Neural progenitor cell (in vitro differentiated cells): ENCODE results near the gene MYCBP. TPM values are rescaled to one million over a fixed set of nuclear protein-coding genes. Genes with fewer than 3 reads are reported as not detected.

Source experiments
- DNase-seq: peaks from one replicate; pipeline ENCODE4 v3.0.0-alpha.2; 2016; ENCODE audit warnings: low spot score
- H2AFZ ChIP-seq: fragments of 200-600 bp; sonication (generic); replicated peaks from 2 replicates; pipeline ENCODE4 v1.6.1; 2016; ENCODE audit warnings: antibody characterized with exemption
- H3F3A ChIP-seq: fragments of 200-600 bp; sonication (generic); 2 replicates; pipeline ENCODE4 v1.6.1; 2016; ENCODE audit warnings: antibody characterized with exemption, low read depth
- H3K27ac ChIP-seq: fragments of 200-600 bp; sonication (generic); 2 replicates; pipeline ENCODE4 v1.5.1; 2016; ENCODE audit warnings: mild to moderate bottlenecking
- H3K27me3 ChIP-seq: fragments of 200-600 bp; sonication (generic); 2 replicates; pipeline ENCODE4 v1.6.1; 2016; ENCODE audit warnings: mild to moderate bottlenecking, moderate library complexity
- H3K36me3 ChIP-seq: fragments of 200-600 bp; sonication (generic); 2 replicates; pipeline ENCODE4 v1.5.1; 2016
- H3K4me1 ChIP-seq: fragments of 200-600 bp; sonication (generic); 2 replicates; pipeline ENCODE4 v1.6.1; 2016; ENCODE audit warnings: mixed run types
- H3K4me2 ChIP-seq: fragments of 200-600 bp; sonication (generic); 2 replicates; pipeline ENCODE4 v1.6.1; 2016
- H3K4me3 ChIP-seq: fragments of 200-600 bp; sonication (generic); 2 replicates; pipeline ENCODE4 v1.5.1; 2016
- H3K79me2 ChIP-seq: fragments of 200-600 bp; sonication (generic); 2 replicates; pipeline ENCODE4 v1.6.1; 2016; ENCODE audit warnings: low read depth
- H3K9ac ChIP-seq: fragments of 200-600 bp; sonication (generic); 2 replicates; pipeline ENCODE4 v1.6.1; 2016
- H3K9me3 ChIP-seq: fragments of 200-600 bp; sonication (generic); 2 replicates; pipeline ENCODE4 v1.5.1; 2016; ENCODE audit warnings: low read depth
- H4K20me1 ChIP-seq: fragments of 200-600 bp; sonication (generic); 2 replicates; pipeline ENCODE4 v1.6.1; 2016; ENCODE audit warnings: low read depth
- H3K27ac Mint-ChIP-seq: 3 replicates; pipeline ENCODE4 v1.8.0; 2021; ENCODE audit warnings: mixed read lengths
- H3K27me3 Mint-ChIP-seq: 2 replicates; pipeline ENCODE4 v1.8.0; 2022; ENCODE audit warnings: low read depth, mild to moderate bottlenecking, inconsistent platforms, moderate library complexity, mixed read lengths; ENCODE audit not compliant: insufficient read depth
- H3K36me3 Mint-ChIP-seq: 3 replicates; pipeline ENCODE4 v1.8.0; 2021; ENCODE audit warnings: mixed read lengths
- H3K4me1 Mint-ChIP-seq: 3 replicates; pipeline ENCODE4 v1.8.0; 2021; ENCODE audit warnings: mixed read lengths
- H3K4me3 Mint-ChIP-seq: 3 replicates; pipeline ENCODE4 v1.8.0; 2021; ENCODE audit warnings: mild to moderate bottlenecking, moderate library complexity, mixed read lengths
- H3K9me3 Mint-ChIP-seq: 3 replicates; pipeline ENCODE4 v1.8.0; 2020; ENCODE audit warnings: mixed read lengths
- CTCF ChIP-seq: fragments of 200-600 bp; sonication (generic); IDR thresholded peaks from 2 replicates; pipeline ENCODE4 v1.5.1; 2017; ENCODE audit warnings: antibody characterized with exemption, mild to moderate bottlenecking
- EZH2 ChIP-seq: fragments of 200-600 bp; sonication (generic); IDR thresholded peaks from 2 replicates; pipeline ENCODE4 v1.6.1; 2017; ENCODE audit warnings: antibody characterized with exemption, mild to moderate bottlenecking, moderate library complexity
- EZH2phosphoT487 ChIP-seq: fragments of 200-600 bp; sonication (generic); IDR thresholded peaks from 2 replicates; pipeline ENCODE4 v1.6.1; 2017; ENCODE audit warnings: antibody characterized with exemption
- total RNA-seq: library from RNA; depleted of rRNA; stranded (reverse); fragments of >200 nt; gene quantifications from 2 replicates; pipeline ENCODE4 v1.2.3, GENCODE V29; 2015; ENCODE audit warnings: low replicate concordance

The MYCBP gene
- total RNA-seq, 1 donor from 2014 or later, result 36.5 TPM

- TF ChIP-seq EZH2phosphoT487 (no peak), EZH2 (no peak), CTCF (no peak)
- no peak overlapping the region for H3K9ac ChIP-seq
- H3K4me3 ChIP-seq, result no peak overlapping the region
- no peak overlapping the region for H3K27ac ChIP-seq
- H3K27me3 Mint-ChIP-seq, result peaks cover 4% of the 10 kb centered on the region
- peaks cover 7% of the 10 kb centered on the region for H3F3A ChIP-seq
- no peaks in the 10 kb centered on the region for H3K27me3 ChIP-seq
- no peak overlapping the region for H3K4me3 Mint-ChIP-seq
- no peak for DNase-seq
- no peaks in the 10 kb centered on the region for H3K9me3 Mint-ChIP-seq
- no peak overlapping the region for H3K4me2 ChIP-seq
- H2AFZ ChIP-seq, result no peak overlapping the region
- H3K9me3 ChIP-seq, result no peaks in the 10 kb centered on the region
- peaks cover 3% of the 10 kb centered on the region for H3K36me3 Mint-ChIP-seq
- peaks cover 5% of the 10 kb centered on the region for H3K4me1 ChIP-seq
- H3K79me2 ChIP-seq, result no peaks in the 10 kb centered on the region
- no peak overlapping the region for H3K27ac Mint-ChIP-seq
- no peaks in the 10 kb centered on the region for H4K20me1 ChIP-seq
- H3K36me3 ChIP-seq, result no peaks in the 10 kb centered on the region
- peaks cover 12% of the 10 kb centered on the region for H3K4me1 Mint-ChIP-seq
Observed at GRCh38 chr1:38834221-38834782, 38.8 kb downstream of the MYCBP start.

- TF ChIP-seq CTCF, result no peak
- TF ChIP-seq EZH2phosphoT487, result no peak
- TF ChIP-seq EZH2, result no peak
- Mint-ChIP-seq H3K9me3 (no peaks in the 10 kb centered on the region), H3K4me1 (peaks cover 12% of the 10 kb centered on the region), H3K4me3 (no peak overlapping the region), H3K27ac (no peak overlapping the region), H3K27me3 (peaks cover 4% of the 10 kb centered on the region), H3K36me3 (no peaks in the 10 kb centered on the region)
- H3K9me3 ChIP-seq, result no peaks in the 10 kb centered on the region
- peaks cover 5% of the 10 kb centered on the region for H3K4me1 ChIP-seq
- H3K9ac ChIP-seq, result no peak overlapping the region
- no peaks in the 10 kb centered on the region for H3K79me2 ChIP-seq
- no peak overlapping the region for H3K4me2 ChIP-seq
- H3K4me3 ChIP-seq, result no peak overlapping the region
- H2AFZ ChIP-seq, result no peak overlapping the region
- H3K27ac ChIP-seq, result no peak overlapping the region
- H4K20me1 ChIP-seq, result no peaks in the 10 kb centered on the region
- H3K36me3 ChIP-seq, result no peaks in the 10 kb centered on the region
- H3F3A ChIP-seq, result peaks cover 7% of the 10 kb centered on the region
- H3K27me3 ChIP-seq, result no peaks in the 10 kb centered on the region
- DNase-seq, result no peak
Observed at GRCh38 chr1:38833146-38833545, 40.0 kb downstream of the MYCBP start.

- no peaks in the 10 kb centered on the region for H3K36me3 Mint-ChIP-seq
- H3K27me3 Mint-ChIP-seq, result peaks cover 4% of the 10 kb centered on the region
- DNase-seq, result no peak
Observed at GRCh38 chr1:38832370-38832734, 40.8 kb downstream of the MYCBP start.

More at GRCh38 chr1:38832370-38832734, 40.8 kb downstream of the MYCBP start:
- Histone ChIP-seq H4K20me1 (no peaks in the 10 kb centered on the region), H3K79me2 (no peaks in the 10 kb centered on the region), H3K27me3 (no peaks in the 10 kb centered on the region), H3K36me3 (no peaks in the 10 kb centered on the region), H3K9me3 (no peaks in the 10 kb centered on the region), H2AFZ (no peak overlapping the region), H3K9ac (no peak overlapping the region), H3K4me2 (no peak overlapping the region), H3K4me3 (no peak overlapping the region), H3K27ac (no peak overlapping the region), H3F3A (peaks cover 1% of the 10 kb centered on the region), H3K4me1 (peaks cover 5% of the 10 kb centered on the region)
- Mint-ChIP-seq H3K4me1 (peaks cover 12% of the 10 kb centered on the region), H3K9me3 (no peaks in the 10 kb centered on the region), H3K27ac (no peak overlapping the region), H3K4me3 (no peak overlapping the region)
- TF ChIP-seq CTCF, result no peak
- TF ChIP-seq EZH2, result no peak
- TF ChIP-seq EZH2phosphoT487, result no peak
